K562 (cell line): ENCODE results near the gene ESRRB. TPM values are rescaled to one million over a fixed set of nuclear protein-coding genes. Genes with fewer than 3 reads are reported as not detected.
A peak's percentile ranks its signal among the peaks of the same experiment; 100 is the strongest.

Source experiments
- ATAC-seq: fragments of 200-7000 bp; cut with Tn5 transposase; 3 replicates; pipeline ENCODE4 v1.9.1; 2020; ENCODE audit warnings: moderate library complexity
- BruUV-seq: library from RNA; stranded (reverse); fragments of 400-500 nt; replicated peaks from 2 replicates; lab custom pipeline; 2021; lab: Mats Ljungman, UMichigan
- CTCF ChIA-PET: fragments of 300-600 bp; formaldehyde crosslinking; extraction: SDS; loops from one replicate; lab custom pipeline; 2021; ENCODE audit warnings: low intra/inter-chr PET ratio; lab: Yijun Ruan, JAX
- POLR2A ChIA-PET: fragments of 300-600, 350-650 bp; sonication (Branson Sonifier 250); formaldehyde crosslinking; extraction: SDS; loops from one replicate; lab custom pipeline; 2021; ENCODE audit warnings: antibody characterized with exemption, inconsistent platforms; lab: Yijun Ruan, JAX
- DNase-seq, 4 experiments: peaks; one replicate each; pipeline versions ENCODE4 v3.0.0 to v3.0.0-alpha.2; 2011 to 2018; ENCODE audit warnings: low spot score in 3 of 4, mixed read lengths in 3 of 4; ENCODE audit errors: extremely low read depth in 1 of 4
- FAIRE-seq: peaks from 2 replicates; lab custom pipeline; 2011; peaks lifted over from hg19 to GRCh38; lab: Jason Lieb, UNC
- H2AFZ ChIP-seq: 2 replicates; pipeline ENCODE4 v1.6.0; 2011; ENCODE audit warnings: low read depth, low read length, control low read depth, inconsistent platforms
- H3K27ac ChIP-seq: fragments of 200-600 bp; 3 replicates; pipeline ENCODE4 v1.8.0; 2011; ENCODE audit warnings: low read depth, mild to moderate bottlenecking, control low read depth, inconsistent platforms, low read length, moderate library complexity, mixed read lengths; ENCODE audit errors: extremely low read depth
- H3K27me3 ChIP-seq, 2 experiments: fragments of 300-600 bp in 1 of 2; 2 replicates in 1 of 2; 3 replicates in 1 of 2; pipeline versions ENCODE4 v1.6.0 to v1.8.0; 2011; ENCODE audit warnings: inconsistent platforms in 2 of 2, low read length in 2 of 2, mild to moderate bottlenecking in 1 of 2, mixed read lengths in 1 of 2, moderate library complexity in 1 of 2; ENCODE audit not compliant: control insufficient read depth in 2 of 2, insufficient read depth in 2 of 2
- H3K36me3 ChIP-seq: fragments of 300-600 bp; 3 replicates; pipeline ENCODE4 v1.8.0; 2011; ENCODE audit warnings: mild to moderate bottlenecking, low read length, inconsistent platforms; ENCODE audit not compliant: control insufficient read depth, insufficient read depth
- H3K4me1 ChIP-seq, 2 experiments: fragments of 200-600 bp in 1 of 2; replicated peaks in 1 of 2; 2 replicates in 1 of 2; 3 replicates in 1 of 2; pipeline versions ENCODE4 v1.5.1 to v1.8.0; 2011; ENCODE audit warnings: inconsistent platforms in 2 of 2, low read length in 2 of 2, mild to moderate bottlenecking in 1 of 2, mixed read lengths in 1 of 2, moderate library complexity in 1 of 2; ENCODE audit not compliant: control insufficient read depth in 2 of 2, insufficient read depth in 2 of 2
- H3K4me2 ChIP-seq: 2 replicates; pipeline ENCODE4 v1.6.1; 2011; ENCODE audit warnings: low read length, control low read depth, inconsistent platforms, mixed read lengths; ENCODE audit not compliant: insufficient read depth
- H3K4me3 ChIP-seq: fragments of 200-600 bp; sonication (generic), shearing (Covaris generic); 2 replicates; pipeline ENCODE4 v1.5.1; 2016; ENCODE audit warnings: control low read depth, inconsistent platforms
- H3K79me2 ChIP-seq: fragments of 200-600 bp; 3 replicates; pipeline ENCODE4 v1.8.0; 2011; ENCODE audit warnings: low read length, inconsistent platforms; ENCODE audit not compliant: control insufficient read depth, insufficient read depth
- H3K9ac ChIP-seq, 2 experiments: 2 replicates each; pipeline versions ENCODE4 v1.6.0 to v1.6.1; 2011; ENCODE audit warnings: low read depth in 2 of 2, low read length in 2 of 2, control low read depth in 1 of 2, inconsistent platforms in 1 of 2, mild to moderate bottlenecking in 1 of 2, mixed read lengths in 1 of 2; ENCODE audit not compliant: insufficient read depth in 1 of 2
- H3K9me1 ChIP-seq: one replicate; pipeline ENCODE4 v1.6.0; 2011; ENCODE audit warnings: inconsistent platforms, mild to moderate bottlenecking, low read length, moderate library complexity; ENCODE audit not compliant: control insufficient read depth, insufficient read depth
- H3K9me3 ChIP-seq: replicated peaks from 2 replicates; pipeline ENCODE4 v1.5.1; 2011; ENCODE audit warnings: low read depth, low read length, inconsistent platforms; ENCODE audit not compliant: control insufficient read depth, insufficient read depth
- H4K20me1 ChIP-seq: replicated peaks from 2 replicates; pipeline ENCODE4 v1.6.1; 2011; ENCODE audit warnings: low read length, inconsistent platforms, mixed read lengths; ENCODE audit not compliant: control insufficient read depth, insufficient read depth
- ZNF79 ChIP-seq: fragments of 250-450 bp; sonication (Bioruptor Pico); IDR thresholded peaks from 2 replicates; pipeline ENCODE4 v1.4.0; 2020; ENCODE audit warnings: low read depth, mild to moderate bottlenecking, moderate library complexity
- WGBS: fragments of 100-300 bp; shearing (Covaris generic); methylation state at CpG from one replicate; pipeline ENCODE4 v1.1.6; 2016; ENCODE audit warnings: low coverage, mixed read lengths; ENCODE audit not compliant: insufficient coverage; ENCODE audit errors: missing lambda C conversion rate; 5-methylcytosine and 5-hydroxymethylcytosine counted together
- in situ Hi-C: fragments of 300-500 bp; cut with MboI; formaldehyde crosslinking; loops from 4 replicates; pipeline ENCODE4 v1.15.0; 2018; ENCODE audit warnings: inconsistent platforms, mixed read lengths
- intact Hi-C: fragments of 100-400 bp; cut with micrococcal nuclease; formaldehyde crosslinking; loops from 2 replicates; pipeline ENCODE4 v1.14.2; 2022
- polyA plus RNA-seq, 8 experiments: library from polyadenylated mRNA; depleted of rRNA in 4 of 8; stranded (reverse) in 5 of 8; unstranded in 3 of 8; fragments of >200 nt; fragmentation: Nextera tagmentation in 2 of 8; fragmentation: Illumina TruSeq in 1 of 8; extraction: Ambion mirVana in 2 of 8; extraction: Trizol in 1 of 8; gene quantifications; 2 replicates each; pipeline versions ENCODE4 v1.2.1 to v1.2.3, GENCODE V29; 2011 to 2014; ENCODE audit warnings: inconsistent platforms in 1 of 8, missing spikeins in 1 of 8
- total RNA-seq, 7 experiments: library from RNA; depleted of rRNA in 6 of 7; stranded (reverse); fragments of >200 nt in 6 of 7; fragmentation: Illumina TruSeq in 2 of 7; extraction: Trizol in 2 of 7; gene quantifications; 2 replicates each; pipeline versions ENCODE4 v1.2.1 to v1.2.3, GENCODE V29; 2011 to 2021; ENCODE audit warnings: low replicate concordance in 1 of 7
- TF ChIP-seq, protein P1 (sequence below), 2 experiments: IDR thresholded peaks in 1 of 2; conservative IDR thresholded peaks in 1 of 2; 2 replicates each; pipeline ENCODE4 v1.6.1; 2016; ENCODE audit warnings: low read depth in 2 of 2, mild to moderate bottlenecking in 1 of 2, missing compliant biosample characterization in 1 of 2, missing genetic modification characterization in 1 of 2, moderate library complexity in 1 of 2

Gene ESRRB
- total and polyA plus RNA-seq, 9 of the 15 experiments (the other 6 are each of a cell fraction or from before 2014, with no cell fraction given), result 3.2 to 24.7 (median 14.5) TPM

DNA sequence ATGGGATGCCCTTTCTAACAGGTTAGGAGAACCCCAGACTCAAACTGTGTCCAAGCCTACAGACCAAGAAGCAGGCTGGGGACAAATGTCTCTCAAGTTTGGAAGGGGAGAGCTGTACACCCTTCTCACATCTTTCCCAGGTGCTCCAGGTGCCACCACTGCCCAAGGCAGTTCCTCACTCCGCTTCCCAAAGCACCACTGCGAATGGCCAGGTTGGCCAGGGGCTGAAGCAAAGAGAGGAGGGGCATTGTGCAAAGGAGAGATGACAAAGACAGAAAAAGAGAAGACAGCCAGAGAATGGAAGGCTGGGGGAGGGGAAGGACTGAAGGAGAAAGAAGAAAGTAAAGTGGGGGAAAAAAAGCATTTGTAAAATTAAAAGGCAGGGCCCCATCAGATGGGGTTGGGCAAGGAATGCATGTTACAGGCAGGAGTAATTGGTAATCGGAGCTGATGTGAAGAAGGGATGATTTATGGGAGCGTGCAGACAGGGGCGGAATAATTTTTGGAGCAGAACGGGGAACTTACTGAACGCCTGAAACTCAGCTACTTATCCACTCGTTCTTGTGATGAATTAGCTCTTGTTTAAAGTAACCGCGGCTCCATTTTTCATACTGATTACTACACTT lies 165.8 kb downstream of the ESRRB start:
- H3K9me3 ChIP-seq, result no peaks in the 10 kb centered on the region
- H3K4me3 ChIP-seq, result no peak overlapping the region
- no peak overlapping the region for H3K9ac ChIP-seq
- H3K4me1 ChIP-seq, result no peaks in the 10 kb centered on the region
- peaks cover 3 to 28% of the 10 kb centered on the region in 2 experiments; a peak in 4 of 5 replicates for H3K27me3 ChIP-seq
- H4K20me1 ChIP-seq, result no peaks in the 10 kb centered on the region
- WGBS, result 0% methylated on average over 5 of the region's 10 CpGs
- in situ Hi-C loops, result no loop called here
- POLR2A ChIA-PET, result no interaction called here
- no peak overlapping the region for H3K27ac ChIP-seq
- no peaks in the 10 kb centered on the region for H3K79me2 ChIP-seq
- intact Hi-C loops, result loop anchor here (10.0 kb wide), 1 partner anchor 487 kb away; no protein-coding TSS in a partner anchor
- H3K9me1 ChIP-seq, result no peaks in the 10 kb centered on the region
- no peak for FAIRE-seq
- H3K36me3 ChIP-seq, result no peaks in the 10 kb centered on the region
- TF ChIP-seq, protein P1, sequence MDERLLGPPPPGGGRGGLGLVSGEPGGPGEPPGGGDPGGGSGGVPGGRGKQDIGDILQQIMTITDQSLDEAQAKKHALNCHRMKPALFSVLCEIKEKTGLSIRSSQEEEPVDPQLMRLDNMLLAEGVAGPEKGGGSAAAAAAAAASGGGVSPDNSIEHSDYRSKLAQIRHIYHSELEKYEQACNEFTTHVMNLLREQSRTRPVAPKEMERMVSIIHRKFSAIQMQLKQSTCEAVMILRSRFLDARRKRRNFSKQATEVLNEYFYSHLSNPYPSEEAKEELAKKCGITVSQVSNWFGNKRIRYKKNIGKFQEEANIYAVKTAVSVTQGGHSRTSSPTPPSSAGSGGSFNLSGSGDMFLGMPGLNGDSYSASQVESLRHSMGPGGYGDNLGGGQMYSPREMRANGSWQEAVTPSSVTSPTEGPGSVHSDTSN (CRISPR knock-in tag; IDR thresholded peaks at IDR 0.05; ENCODE audit: low read depth), result no peak
- TF ChIP-seq, protein P1 (tag; conservative IDR thresholded peaks at IDR 0.05; ENCODE audit: low read depth), result 0 out of 2 replicates have a peak, but pooled peaks have one; percentile 21
- no peak for TF ChIP-seq ZNF79
- TF ChIP-seq, all 486 proteins: peak for 1
- no TSS peak for BruUV-seq
- ATAC-seq, result no peak
- no peak for DNase-seq
- CTCF ChIA-PET, result no interaction called here
- H3K4me2 ChIP-seq, result no peak overlapping the region
- no peak overlapping the region for H2AFZ ChIP-seq
